ENCODE measurements around the gene SPDYE3. TPM values are rescaled to one million over a fixed set of nuclear protein-coding genes. Genes with fewer than 3 reads are reported as not detected.
"Not testable (repeated sequence)": the region's sequence is repeated elsewhere in the genome, so short reads cannot be mapped to it uniquely, and the experiment has no call there.

The SPDYE3 gene
- not detected for total RNA-seq

GRCh38 chr7:100307402-100307801, at the start of gene SPDYE3:
SPDYE3 (plus strand) TSS chr7:100307702; CDS start chr7:100307886, 184 bp downstream.
- H3K4me1 ChIP-seq; H3K9me3 ChIP-seq; H3K27me3 ChIP-seq; H3K36me3 ChIP-seq; DNase-seq (ENCODE audit: extremely low spot score); intact Hi-C loops (cut with DNase I); H3K4me3 ChIP-seq; H3K27ac ChIP-seq (replicated peaks in 1 of 4): not testable (repeated sequence)
- 91% methylated on average over 6 of the region's 8 CpGs for WGBS

- DNase-seq (ENCODE audit: extremely low spot score); H3K36me3 ChIP-seq; intact Hi-C loops (cut with DNase I); H3K9me3 ChIP-seq; H3K4me3 ChIP-seq; H3K27ac ChIP-seq (replicated peaks in 1 of 4); H3K27me3 ChIP-seq; H3K4me1 ChIP-seq: not testable (repeated sequence)
- WGBS, result 90% methylated on average over 8 of the region's 8 CpGs
These were observed 47.5 kb upstream of the SPDYE3 start for GRCh38 chr7:100259984-100260383.

GRCh38 chr7:100262896-100263295, 44.6 kb upstream of the SPDYE3 start:
- H3K4me3 ChIP-seq; H3K27ac ChIP-seq (replicated peaks in 1 of 4); H3K27me3 ChIP-seq; intact Hi-C loops (cut with DNase I); DNase-seq (ENCODE audit: extremely low spot score); H3K36me3 ChIP-seq; H3K9me3 ChIP-seq: not testable (repeated sequence)
- WGBS, result 93% methylated on average over 4 of the region's 4 CpGs
- H3K4me1 ChIP-seq, result peaks cover 10 to 22% (median 14%) of the 10 kb centered on the region in 4 donors

GRCh38 chr7:100264223-100264622, 43.3 kb upstream of the SPDYE3 start:
- H3K4me1 ChIP-seq, result peaks cover 10 to 24% (median 16%) of the 10 kb centered on the region in 4 donors
- WGBS, result 92% methylated on average over 4 of the region's 4 CpGs
- H3K27ac ChIP-seq (replicated peaks in 1 of 4); H3K36me3 ChIP-seq; intact Hi-C loops (cut with DNase I); H3K27me3 ChIP-seq; H3K9me3 ChIP-seq; H3K4me3 ChIP-seq; DNase-seq (ENCODE audit: extremely low spot score): not testable (repeated sequence)

- peaks cover 12 to 28% (median 19%) of the 10 kb centered on the region in 4 donors for H3K4me1 ChIP-seq
- intact Hi-C loops (cut with DNase I); H3K9me3 ChIP-seq; H3K36me3 ChIP-seq; DNase-seq (ENCODE audit: extremely low spot score); H3K4me3 ChIP-seq; H3K27me3 ChIP-seq: not testable (repeated sequence)
- H3K27ac ChIP-seq (replicated peaks in 1 of 4), result peak overlapping the region in 1 of 4 donors; percentile 31
- WGBS, result 91% methylated on average over 7 of the region's 7 CpGs
These were observed 42.8 kb upstream of the SPDYE3 start for GRCh38 chr7:100264669-100265165.

- H3K27me3 ChIP-seq; intact Hi-C loops (cut with DNase I); H3K4me3 ChIP-seq; DNase-seq (ENCODE audit: extremely low spot score); H3K36me3 ChIP-seq; H3K27ac ChIP-seq (replicated peaks in 1 of 4); H3K9me3 ChIP-seq: not testable (repeated sequence)
- 53% methylated on average over 5 of the region's 5 CpGs for WGBS
- peaks cover 12 to 37% (median 29%) of the 10 kb centered on the region in 4 donors for H3K4me1 ChIP-seq
These were observed 41.7 kb upstream of the SPDYE3 start for GRCh38 chr7:100265851-100266250.

GRCh38 chr7:100266576-100267354, 40.7 kb upstream of the SPDYE3 start:
- WGBS, result 86% methylated on average over 9 of the region's 10 CpGs
- intact Hi-C loops (cut with DNase I), result no loop called here
- Histone ChIP-seq H3K9me3 (no peaks in the 10 kb centered on the region), H3K27ac (replicated peaks in 1 of 4) (no peak overlapping the region), H3K27me3 (no peaks in the 10 kb centered on the region), H3K4me1 (peaks cover 12 to 42% (median 35%) of the 10 kb centered on the region in 4 donors), H3K36me3 (peaks cover 0 to 3% (median 0%) of the 10 kb centered on the region in 4 donors), H3K4me3 (no peak overlapping the region)
- DNase-seq (ENCODE audit: extremely low spot score), result no peak
- no peak for TF ChIP-seq EP300 (IDR thresholded peaks at IDR 0.05)
- no peak for TF ChIP-seq POLR2AphosphoS5 (IDR thresholded peaks at IDR 0.05)
- no peak for TF ChIP-seq CTCF (IDR thresholded peaks at IDR 0.05)
- no peak for TF ChIP-seq POLR2A (IDR thresholded peaks at IDR 0.05; ENCODE audit: low read depth)

GRCh38 chr7:100267648-100268047, 39.9 kb upstream of the SPDYE3 start:
- TF ChIP-seq POLR2AphosphoS5 (IDR thresholded peaks at IDR 0.05), result no peak
- no peak for TF ChIP-seq CTCF (IDR thresholded peaks at IDR 0.05)
- TF ChIP-seq POLR2A (IDR thresholded peaks at IDR 0.05; ENCODE audit: low read depth), result no peak
- no peak for TF ChIP-seq EP300 (IDR thresholded peaks at IDR 0.05)
- intact Hi-C loops (cut with DNase I), result no loop called here

GRCh38 chr7:100268882-100269281, 38.6 kb upstream of the SPDYE3 start:
- intact Hi-C loops (cut with DNase I); H3K27ac ChIP-seq (replicated peaks in 1 of 4): not testable (repeated sequence)
- peaks cover 16 to 49% (median 42%) of the 10 kb centered on the region in 4 donors for H3K4me1 ChIP-seq

More at GRCh38 chr7:100267648-100268047, 39.9 kb upstream of the SPDYE3 start:
- 89% methylated on average over 6 of the region's 6 CpGs for WGBS
- H3K4me3 ChIP-seq, result no peak overlapping the region
- peaks cover 0 to 3% (median 0%) of the 10 kb centered on the region in 4 donors for H3K36me3 ChIP-seq
- DNase-seq (ENCODE audit: extremely low spot score), result no peak
- no peaks in the 10 kb centered on the region for H3K27me3 ChIP-seq
- no peak overlapping the region for H3K27ac ChIP-seq (replicated peaks in 1 of 4)
- no peaks in the 10 kb centered on the region for H3K9me3 ChIP-seq
- H3K4me1 ChIP-seq, result peaks cover 16 to 47% (median 40%) of the 10 kb centered on the region in 4 donors

More at GRCh38 chr7:100268882-100269281, 38.6 kb upstream of the SPDYE3 start:
- not testable (repeated sequence) for DNase-seq (ENCODE audit: extremely low spot score); H3K27me3 ChIP-seq; H3K36me3 ChIP-seq; H3K9me3 ChIP-seq; H3K4me3 ChIP-seq
- WGBS, result 94% methylated on average over 11 of the region's 11 CpGs

Measured in esophagus muscularis mucosa (tissue), 4 donors.